Upper lobe of left lung (tissue), 6 donors: Measurements from ENCODE around the gene ANKLE2. TPM values are rescaled to one million over a fixed set of nuclear protein-coding genes. Genes with fewer than 3 reads are reported as not detected.

Experiments used
- ATAC-seq, 2 donors: fragments of 200-7000 bp; cut with Tn5 transposase; one replicate each; pipeline ENCODE4 v1.9.1; 2022; ENCODE audit warnings: mild to moderate bottlenecking in 2 of 2, moderate library complexity in 2 of 2; ENCODE audit not compliant: low FRiP score in 2 of 2
- DNase-seq, 2 donors: peaks; one replicate each; pipeline ENCODE4 v3.0.0-alpha.2; 2019 to 2020
- H3K27ac ChIP-seq, 4 donors: fragments of 200-600 bp; sonication (generic); one replicate each; pipeline ENCODE4 v1.5.1; 2016 to 2019
- H3K27me3 ChIP-seq, 4 donors: fragments of 200-600 bp; sonication (generic); one replicate each; pipeline ENCODE4 v1.5.1; 2017 to 2019
- H3K36me3 ChIP-seq, 4 donors: fragments of 200-600 bp; sonication (generic); one replicate each; pipeline ENCODE4 v1.5.1; 2016 to 2019
- H3K4me1 ChIP-seq, 4 donors: fragments of 200-600 bp; sonication (generic); one replicate each; pipeline ENCODE4 v1.5.1; 2018 to 2019
- H3K4me3 ChIP-seq, 4 donors: fragments of 200-600 bp; sonication (generic); one replicate each; pipeline ENCODE4 v1.5.1; 2017 to 2019; ENCODE audit warnings: mild to moderate bottlenecking in 2 of 4, moderate library complexity in 1 of 4
- H3K9me3 ChIP-seq, 4 donors: fragments of 200-600 bp; sonication (generic); one replicate each; pipeline ENCODE4 v1.5.1; 2018 to 2019
- EP300 ChIP-seq, 4 donors: sonication (generic); formaldehyde crosslinking; IDR thresholded peaks; one replicate each; pipeline ENCODE4 v1.5.1; 2017; ENCODE audit warnings: antibody characterized with exemption in 4 of 4, control low read depth in 2 of 4
- POLR2A ChIP-seq, 4 donors: fragments of 450-650 bp; IDR thresholded peaks; one replicate each; pipeline ENCODE4 v1.5.1; 2016 to 2017; ENCODE audit warnings: antibody characterized with exemption in 4 of 4, mild to moderate bottlenecking in 2 of 4
- POLR2AphosphoS5 ChIP-seq, 2 donors: sonication (generic); formaldehyde crosslinking; IDR thresholded peaks; one replicate each; pipeline ENCODE4 v1.5.1; 2017; ENCODE audit warnings: antibody characterized with exemption in 2 of 2
- WGBS, 2 donors: methylation state at CpG; one replicate each; pipeline ENCODE4 v1.1.5; 2017 to 2018; 5-methylcytosine and 5-hydroxymethylcytosine counted together
- total RNA-seq, 6 donors: library from RNA; depleted of rRNA in 4 of 6; stranded (reverse); fragments of >200 nt in 4 of 6; gene quantifications; one replicate each; pipeline versions ENCODE4 v1.1.0 to v1.2.1, GENCODE V29; 2016 to 2021
- TF ChIP-seq, protein P1 (sequence below), 6 experiments: fragments of 450-650 bp in 4 of 6; fragments of 200-600 bp in 2 of 6; sonication (generic) in 2 of 6; IDR thresholded peaks; one replicate each; pipeline ENCODE4 v1.5.1; 2016 to 2019; ENCODE audit warnings: antibody characterized with exemption in 6 of 6
- donor health status: DM: no; HTN: no; CAD: no; lungs with moderate emphysema.
- donor health status: DM: no; HTN: yes; CAD: no; lungs with severe emphysema.

The ANKLE2 gene
- total RNA-seq, 6 donors from 2014 or later, result 44.3 to 153 (median 78.0) TPM

DNA sequence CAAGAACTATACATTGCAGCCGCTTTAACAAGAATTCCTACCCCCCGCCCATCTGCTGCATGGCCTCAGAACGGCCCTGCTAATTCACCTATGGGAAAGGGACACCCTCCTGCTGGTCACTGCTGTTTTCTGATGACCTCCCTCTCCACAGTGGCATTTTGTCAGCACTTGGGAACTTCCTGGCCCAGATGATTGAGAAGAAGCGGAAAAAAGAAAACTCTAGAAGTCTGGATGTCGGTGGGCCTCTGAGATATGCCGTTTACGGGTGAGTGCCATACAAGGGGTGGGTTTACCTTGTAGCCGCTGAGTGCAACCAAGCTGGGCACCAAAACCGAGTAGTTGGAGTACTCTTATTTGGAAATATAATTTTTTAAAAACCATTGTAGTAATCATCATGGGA is 71.5 kb downstream of the ANKLE2 start:
- Histone ChIP-seq H3K4me1 (peaks cover 9 to 26% (median 10%) of the 10 kb centered on the region in 4 donors), H3K27ac (no peak overlapping the region), H3K9me3 (no peaks in the 10 kb centered on the region), H3K36me3 (peaks cover 0 to 3% (median 0%) of the 10 kb centered on the region in 4 donors), H3K27me3 (no peaks in the 10 kb centered on the region), H3K4me3 (no peak overlapping the region)
- ATAC-seq (no peak), DNase-seq (no peak)
- TF ChIP-seq POLR2AphosphoS5 (IDR thresholded peaks at IDR 0.05) (no peak), EP300 (IDR thresholded peaks at IDR 0.05) (no peak), POLR2A (IDR thresholded peaks at IDR 0.05) (no peak)
- TF ChIP-seq, protein P1, sequence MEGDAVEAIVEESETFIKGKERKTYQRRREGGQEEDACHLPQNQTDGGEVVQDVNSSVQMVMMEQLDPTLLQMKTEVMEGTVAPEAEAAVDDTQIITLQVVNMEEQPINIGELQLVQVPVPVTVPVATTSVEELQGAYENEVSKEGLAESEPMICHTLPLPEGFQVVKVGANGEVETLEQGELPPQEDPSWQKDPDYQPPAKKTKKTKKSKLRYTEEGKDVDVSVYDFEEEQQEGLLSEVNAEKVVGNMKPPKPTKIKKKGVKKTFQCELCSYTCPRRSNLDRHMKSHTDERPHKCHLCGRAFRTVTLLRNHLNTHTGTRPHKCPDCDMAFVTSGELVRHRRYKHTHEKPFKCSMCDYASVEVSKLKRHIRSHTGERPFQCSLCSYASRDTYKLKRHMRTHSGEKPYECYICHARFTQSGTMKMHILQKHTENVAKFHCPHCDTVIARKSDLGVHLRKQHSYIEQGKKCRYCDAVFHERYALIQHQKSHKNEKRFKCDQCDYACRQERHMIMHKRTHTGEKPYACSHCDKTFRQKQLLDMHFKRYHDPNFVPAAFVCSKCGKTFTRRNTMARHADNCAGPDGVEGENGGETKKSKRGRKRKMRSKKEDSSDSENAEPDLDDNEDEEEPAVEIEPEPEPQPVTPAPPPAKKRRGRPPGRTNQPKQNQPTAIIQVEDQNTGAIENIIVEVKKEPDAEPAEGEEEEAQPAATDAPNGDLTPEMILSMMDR (IDR thresholded peaks at IDR 0.05), result no peak
- WGBS, 2 donors, result 93% methylated on average over 9 of the region's 9 CpGs

DNA sequence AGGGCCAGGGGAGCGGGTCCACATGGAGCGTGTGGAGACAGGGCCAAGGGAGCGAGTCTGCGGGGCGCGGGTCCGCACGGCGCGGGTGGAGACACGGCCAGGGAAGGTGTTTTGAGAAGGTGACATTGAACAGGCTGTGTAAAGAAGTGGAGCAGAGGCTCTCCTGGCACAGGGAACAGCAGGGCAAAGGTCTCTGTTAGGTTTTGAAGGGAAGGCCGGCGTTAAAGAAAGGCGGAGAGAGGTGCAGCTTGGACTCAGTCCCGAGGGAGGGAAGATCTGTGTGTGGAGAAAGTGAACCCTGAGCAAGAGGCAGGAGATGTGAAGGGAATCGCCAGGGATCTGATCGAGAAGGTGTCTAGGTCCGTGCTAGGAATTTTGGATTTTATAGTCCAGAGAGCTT is 72.4 kb downstream of the ANKLE2 start:
- 57 to 91% methylated on average over 18 of the region's 18 CpGs for WGBS, 2 donors
- peak overlapping the region in 1 of 4 donors; percentile 19 for H3K4me3 ChIP-seq

GRCh38 chr12:132687211-132688164 is 74.1 kb downstream of the ANKLE2 start, which contains the start of the genes POLE and PXMP2:
TSS of gene POLE (minus strand) at chr12:132687342. CDS start at chr12:132687315, 27 bp downstream.
TSS of gene PXMP2 (plus strand) at chr12:132687587. CDS start at chr12:132687671, 84 bp downstream.
- Histone ChIP-seq H3K27me3 (no peaks in the 10 kb centered on the region), H3K9me3 (no peaks in the 10 kb centered on the region), H3K36me3 (peaks cover 0 to 3% (median 0%) of the 10 kb centered on the region in 4 donors), H3K4me3 (peak within 1 kb of the TSS; percentile 61 to 100 (median 90)), H3K27ac (peak within 1 kb of the TSS; percentile 42 to 81 (median 64)), H3K4me1 (peaks cover 9 to 27% (median 10%) of the 10 kb centered on the region in 4 donors)
- 0% methylated on average over 30 of the region's 134 CpGs; no CpG with 5 or more reads in 1 of the 2 donors for WGBS, 2 donors
- DNase-seq (peak; percentile 94 to 99), ATAC-seq (peak; percentile 100)
- TF ChIP-seq, protein P1 (IDR thresholded peaks at IDR 0.05), result peak in 5 of 6 experiments; percentile 7 to 49 (median 35)
- TF ChIP-seq EP300 (IDR thresholded peaks at IDR 0.05), result peak in 1 of 4 donors; percentile 60
- TF ChIP-seq POLR2AphosphoS5 (IDR thresholded peaks at IDR 0.05), result peak; percentile 43 to 76
- TF ChIP-seq POLR2A (IDR thresholded peaks at IDR 0.05), result peak in 1 of 4 donors; percentile 67

More for the DNA sequence above, 72.4 kb downstream of the ANKLE2 start:
- H3K27ac ChIP-seq, result no peak overlapping the region
- peaks cover 0 to 3% (median 0%) of the 10 kb centered on the region in 4 donors for H3K36me3 ChIP-seq
- H3K9me3 ChIP-seq, result no peaks in the 10 kb centered on the region
- no peaks in the 10 kb centered on the region for H3K27me3 ChIP-seq
- ATAC-seq (no peak), DNase-seq (peak in 1 of 2 donors; percentile 83)
- TF ChIP-seq, protein P1 (IDR thresholded peaks at IDR 0.05), result no peak
- TF ChIP-seq POLR2AphosphoS5 (IDR thresholded peaks at IDR 0.05) (no peak), POLR2A (IDR thresholded peaks at IDR 0.05) (no peak), EP300 (IDR thresholded peaks at IDR 0.05) (no peak)
- peaks cover 9 to 27% (median 10%) of the 10 kb centered on the region in 4 donors for H3K4me1 ChIP-seq

GRCh38 chr12:132686825-132687210 is 74.8 kb downstream of the ANKLE2 start:
- WGBS, 2 donors, result 0% methylated on average over 2 of the region's 55 CpGs; no CpG with 5 or more reads in 1 of the 2 donors
- DNase-seq (no peak), ATAC-seq (peak in 1 of 2 donors; percentile 82)
- H3K9me3 ChIP-seq, result no peaks in the 10 kb centered on the region
- H3K36me3 ChIP-seq, result peaks cover 0 to 3% (median 0%) of the 10 kb centered on the region in 4 donors
- peaks cover 9 to 27% (median 10%) of the 10 kb centered on the region in 4 donors for H3K4me1 ChIP-seq
- H3K27me3 ChIP-seq, result no peaks in the 10 kb centered on the region
- TF ChIP-seq POLR2A (IDR thresholded peaks at IDR 0.05), result no peak
- TF ChIP-seq, protein P1 (IDR thresholded peaks at IDR 0.05), result no peak
- no peak for TF ChIP-seq POLR2AphosphoS5 (IDR thresholded peaks at IDR 0.05)
- no peak for TF ChIP-seq EP300 (IDR thresholded peaks at IDR 0.05)
- peak overlapping the region; percentile 61 to 100 (median 90) for H3K4me3 ChIP-seq
- H3K27ac ChIP-seq, result peak overlapping the region; percentile 42 to 81 (median 64)
